Colonic mucosa (tissue), 4 donors: Measurements from ENCODE around the gene WDR49. TPM values are rescaled to one million over a fixed set of nuclear protein-coding genes. Genes with fewer than 3 reads are reported as not detected.

Experiments
- DNase-seq: peaks from one replicate; pipeline ENCODE4 v3.0.0-alpha.2; 2020
- H3K27ac ChIP-seq: fragments of 200-600 bp; one replicate; pipeline ENCODE4 v1.8.0; 2021
- H3K27me3 ChIP-seq: fragments of 200-600 bp; one replicate; pipeline ENCODE4 v1.8.0; 2021
- H3K36me3 ChIP-seq: fragments of 200-600 bp; one replicate; pipeline ENCODE4 v1.8.0; 2021
- H3K4me1 ChIP-seq: fragments of 200-600 bp; one replicate; pipeline ENCODE4 v1.8.0; 2021; ENCODE audit warnings: mild to moderate bottlenecking
- H3K4me3 ChIP-seq: fragments of 200-600 bp; one replicate; pipeline ENCODE4 v1.8.0; 2021
- H3K9ac ChIP-seq, 2 donors: one replicate each; pipeline ENCODE4 v1.7.0; 2013; ENCODE audit warnings: control low read depth in 2 of 2, low read depth in 2 of 2, low read length in 2 of 2
- H3K9me3 ChIP-seq: fragments of 200-600 bp; one replicate; pipeline ENCODE4 v1.8.0; 2021
- intact Hi-C: fragments of 100-400 bp; cut with DNase I; formaldehyde crosslinking; loops from one replicate; pipeline ENCODE4 v1.14.1; 2022
- total RNA-seq, 2 donors: library from RNA; stranded (reverse); fragmentation: NEBNext Ultra II Directional in 1 of 2; extraction: Animal tissue kit (Norgen Biotek cat#: 25700) in 1 of 2; gene quantifications; one replicate each; pipeline ENCODE4 v1.2.1, GENCODE V29; 2021
- TF ChIP-seq, protein P1 (sequence below): fragments of 200-600 bp; IDR thresholded peaks from one replicate; pipeline ENCODE4 v1.8.0; 2022; ENCODE audit warnings: antibody characterized with exemption, mild to moderate bottlenecking
- donor health status: healthy.
- donor health status: DM: no; HTN: no; CAD: no.
- donor health status: DM: no; HTN: no; CAD: no.

Gene WDR49
- total RNA-seq, 2 donors from 2014 or later: 0.98 TPM; not detected in 1

GRCh38 chr3:167656821-167657220 is 3.1 kb upstream of the WDR49 start:
- H3K4me3 ChIP-seq: no peak overlapping the region
- H3K27me3 ChIP-seq: no peaks in the 10 kb centered on the region
- H3K36me3 ChIP-seq: no peaks in the 10 kb centered on the region
- H3K27ac ChIP-seq: no peak overlapping the region
- no peak overlapping the region for H3K9ac ChIP-seq
- DNase-seq: no peak
- TF ChIP-seq, protein P1, sequence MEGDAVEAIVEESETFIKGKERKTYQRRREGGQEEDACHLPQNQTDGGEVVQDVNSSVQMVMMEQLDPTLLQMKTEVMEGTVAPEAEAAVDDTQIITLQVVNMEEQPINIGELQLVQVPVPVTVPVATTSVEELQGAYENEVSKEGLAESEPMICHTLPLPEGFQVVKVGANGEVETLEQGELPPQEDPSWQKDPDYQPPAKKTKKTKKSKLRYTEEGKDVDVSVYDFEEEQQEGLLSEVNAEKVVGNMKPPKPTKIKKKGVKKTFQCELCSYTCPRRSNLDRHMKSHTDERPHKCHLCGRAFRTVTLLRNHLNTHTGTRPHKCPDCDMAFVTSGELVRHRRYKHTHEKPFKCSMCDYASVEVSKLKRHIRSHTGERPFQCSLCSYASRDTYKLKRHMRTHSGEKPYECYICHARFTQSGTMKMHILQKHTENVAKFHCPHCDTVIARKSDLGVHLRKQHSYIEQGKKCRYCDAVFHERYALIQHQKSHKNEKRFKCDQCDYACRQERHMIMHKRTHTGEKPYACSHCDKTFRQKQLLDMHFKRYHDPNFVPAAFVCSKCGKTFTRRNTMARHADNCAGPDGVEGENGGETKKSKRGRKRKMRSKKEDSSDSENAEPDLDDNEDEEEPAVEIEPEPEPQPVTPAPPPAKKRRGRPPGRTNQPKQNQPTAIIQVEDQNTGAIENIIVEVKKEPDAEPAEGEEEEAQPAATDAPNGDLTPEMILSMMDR: no peak
- H3K4me1 ChIP-seq: no peaks in the 10 kb centered on the region
- H3K9me3 ChIP-seq: no peaks in the 10 kb centered on the region
- intact Hi-C loops: no loop called here

GRCh38 chr3:167653155-167653554 is 587 bp downstream of the WDR49 start:
- Histone ChIP-seq H3K27ac (no peak overlapping the region), H3K4me1 (no peaks in the 10 kb centered on the region), H3K36me3 (no peaks in the 10 kb centered on the region), H3K9ac (no peak overlapping the region), H3K4me3 (no peak overlapping the region), H3K27me3 (no peaks in the 10 kb centered on the region), H3K9me3 (no peaks in the 10 kb centered on the region)
- TF ChIP-seq, protein P1: no peak
- intact Hi-C loops: no loop called here
- no peak for DNase-seq

GRCh38 chr3:167651826-167652225 is 1.9 kb downstream of the WDR49 start:
- Histone ChIP-seq H3K9ac (no peak overlapping the region), H3K9me3 (no peaks in the 10 kb centered on the region), H3K4me3 (no peak overlapping the region), H3K36me3 (no peaks in the 10 kb centered on the region), H3K27ac (no peak overlapping the region), H3K27me3 (no peaks in the 10 kb centered on the region), H3K4me1 (no peaks in the 10 kb centered on the region)
- intact Hi-C loops: no loop called here
- DNase-seq: no peak
- TF ChIP-seq, protein P1: no peak

DNA sequence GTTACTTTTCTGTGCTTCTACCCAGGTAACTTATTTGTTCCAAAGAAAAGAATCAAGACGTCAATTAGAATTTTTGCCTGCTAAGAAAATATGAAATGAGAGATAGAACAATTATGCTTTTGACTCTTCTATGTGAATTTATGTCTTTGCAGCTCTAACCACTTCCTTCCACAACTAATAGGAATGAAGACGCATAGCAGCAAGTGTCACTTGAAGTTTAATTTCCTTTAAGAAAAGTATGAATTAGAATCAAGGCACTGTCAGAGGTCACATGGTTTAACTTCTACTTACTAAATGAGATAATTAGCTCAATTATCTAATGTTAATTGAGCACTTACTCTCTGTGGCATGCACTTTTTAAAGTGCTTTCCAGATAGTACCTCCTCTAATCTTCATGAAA is 3.3 kb downstream of the WDR49 start:
- no peaks in the 10 kb centered on the region for H3K9me3 ChIP-seq
- H3K4me3 ChIP-seq: no peak overlapping the region
- H3K9ac ChIP-seq: no peak overlapping the region
- TF ChIP-seq, protein P1: no peak
- H3K4me1 ChIP-seq: no peaks in the 10 kb centered on the region
- DNase-seq: no peak
- intact Hi-C loops: no loop called here
- no peaks in the 10 kb centered on the region for H3K27me3 ChIP-seq
- H3K27ac ChIP-seq: no peak overlapping the region
- no peaks in the 10 kb centered on the region for H3K36me3 ChIP-seq

- H3K36me3 ChIP-seq: no peaks in the 10 kb centered on the region
- H3K9ac ChIP-seq: no peak overlapping the region
- no peaks in the 10 kb centered on the region for H3K9me3 ChIP-seq
- intact Hi-C loops: no loop called here
- H3K27ac ChIP-seq: no peak overlapping the region
- no peak for DNase-seq
- H3K27me3 ChIP-seq: no peaks in the 10 kb centered on the region
- TF ChIP-seq, protein P1: no peak
- H3K4me1 ChIP-seq: no peaks in the 10 kb centered on the region
- H3K4me3 ChIP-seq: no peak overlapping the region
Measured at GRCh38 chr3:167649746-167650145, 4.0 kb downstream of the WDR49 start.

DNA sequence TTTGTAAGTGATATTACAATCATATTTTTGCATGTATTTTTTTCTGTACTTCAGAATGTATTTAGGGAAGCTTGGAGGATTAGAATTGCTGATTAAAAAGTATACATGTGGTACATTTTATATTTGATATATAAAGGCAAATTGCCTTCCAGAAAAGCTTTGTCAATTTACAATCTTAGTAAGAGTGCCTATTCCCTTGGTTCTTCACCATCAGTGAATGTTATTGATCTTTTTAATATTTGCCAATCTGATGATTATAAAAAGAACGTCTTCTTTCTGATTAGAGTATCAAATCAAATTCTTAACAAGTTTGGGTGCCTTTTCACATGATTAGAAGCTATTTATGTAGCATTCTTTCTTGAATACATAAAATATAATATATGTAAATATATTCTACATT is 9.1 kb downstream of the WDR49 start:
- Histone ChIP-seq H3K27me3 (no peaks in the 10 kb centered on the region), H3K4me3 (no peak overlapping the region), H3K36me3 (no peaks in the 10 kb centered on the region), H3K4me1 (no peaks in the 10 kb centered on the region), H3K9me3 (no peaks in the 10 kb centered on the region), H3K27ac (no peak overlapping the region), H3K9ac (no peak overlapping the region)
- TF ChIP-seq, protein P1: no peak
- DNase-seq: no peak
- intact Hi-C loops: no loop called here
